Ramos (cell line): ENCODE results near the gene CKB.
"Not testable (repeated sequence)": the region's sequence is repeated elsewhere in the genome, so short reads cannot be mapped to it uniquely, and the experiment has no call there.

Experiments
- in situ Hi-C: fragments of 300-500 bp; cut with MboI; formaldehyde crosslinking; loops from one replicate; pipeline ENCODE4 v1.14.3; 2022; ENCODE audit warnings: low sequenced_read_pairs; ENCODE audit not compliant: unreplicated experiment

CKB gene

GRCh38 chr14:103528587-103529382, 6.2 kb upstream of the CKB start, which contains the start of gene TRMT61A:
TRMT61A (plus strand) TSS chr14:103529196; CDS start chr14:103529979, 783 bp downstream.
- in situ Hi-C loops: no loop called here

GRCh38 chr14:103528146-103528586, 5.5 kb upstream of the CKB start:
- in situ Hi-C loops: no loop called here

- in situ Hi-C loops: no loop called here
Measured at GRCh38 chr14:103527408-103528145, 4.9 kb upstream of the CKB start.

GRCh38 chr14:103526914-103527248, 4.3 kb upstream of the CKB start:
- in situ Hi-C loops: no loop called here

- in situ Hi-C loops: no loop called here
Measured at GRCh38 chr14:103526247-103526913, 3.8 kb upstream of the CKB start.

- in situ Hi-C loops: not testable (repeated sequence)
Measured at GRCh38 chr14:103525430-103526246, 3.0 kb upstream of the CKB start.

GRCh38 chr14:103524002-103524935, 1.6 kb upstream of the CKB start:
- in situ Hi-C loops: no loop called here

GRCh38 chr14:103523575-103523954, 935 bp upstream of the CKB start:
- in situ Hi-C loops: no loop called here

- in situ Hi-C loops: no loop called here
Measured at GRCh38 chr14:103521951-103522563, 573 bp downstream of the CKB start.

GRCh38 chr14:103521438-103521950, 1.1 kb downstream of the CKB start:
- in situ Hi-C loops: no loop called here

GRCh38 chr14:103520657-103521437, 1.8 kb downstream of the CKB start:
- in situ Hi-C loops: no loop called here

GRCh38 chr14:103520269-103520656, 2.4 kb downstream of the CKB start:
- in situ Hi-C loops: no loop called here

- in situ Hi-C loops: loop anchor here (5.0 kb wide), 1 partner anchor 37 kb away; no protein-coding TSS in a partner anchor
Measured at GRCh38 chr14:103519837-103520212, 2.8 kb downstream of the CKB start.

- in situ Hi-C loops: loop anchor here (5.0 kb wide), 1 partner anchor 38 kb away; no protein-coding TSS in a partner anchor
Measured at GRCh38 chr14:103519043-103519836, 3.4 kb downstream of the CKB start.

GRCh38 chr14:103518422-103519042, 4.1 kb downstream of the CKB start:
- in situ Hi-C loops: loop anchor here (5.0 kb wide), 1 partner anchor 39 kb away; no protein-coding TSS in a partner anchor

- in situ Hi-C loops: loop anchor here (5.0 kb wide), 1 partner anchor 39 kb away; no protein-coding TSS in a partner anchor
Measured at GRCh38 chr14:103517721-103518421, 4.8 kb downstream of the CKB start.
